LNCAP (cell line): ENCODE measurements around the gene AEBP2.

ENCODE experiments used
- TF ChIP-seq, protein P1 (sequence below): fragments of 450-650 bp; IDR thresholded peaks from 2 replicates; pipeline ENCODE4 v1.5.1; 2017; ENCODE audit warnings: mild to moderate bottlenecking

AEBP2 gene

DNA sequence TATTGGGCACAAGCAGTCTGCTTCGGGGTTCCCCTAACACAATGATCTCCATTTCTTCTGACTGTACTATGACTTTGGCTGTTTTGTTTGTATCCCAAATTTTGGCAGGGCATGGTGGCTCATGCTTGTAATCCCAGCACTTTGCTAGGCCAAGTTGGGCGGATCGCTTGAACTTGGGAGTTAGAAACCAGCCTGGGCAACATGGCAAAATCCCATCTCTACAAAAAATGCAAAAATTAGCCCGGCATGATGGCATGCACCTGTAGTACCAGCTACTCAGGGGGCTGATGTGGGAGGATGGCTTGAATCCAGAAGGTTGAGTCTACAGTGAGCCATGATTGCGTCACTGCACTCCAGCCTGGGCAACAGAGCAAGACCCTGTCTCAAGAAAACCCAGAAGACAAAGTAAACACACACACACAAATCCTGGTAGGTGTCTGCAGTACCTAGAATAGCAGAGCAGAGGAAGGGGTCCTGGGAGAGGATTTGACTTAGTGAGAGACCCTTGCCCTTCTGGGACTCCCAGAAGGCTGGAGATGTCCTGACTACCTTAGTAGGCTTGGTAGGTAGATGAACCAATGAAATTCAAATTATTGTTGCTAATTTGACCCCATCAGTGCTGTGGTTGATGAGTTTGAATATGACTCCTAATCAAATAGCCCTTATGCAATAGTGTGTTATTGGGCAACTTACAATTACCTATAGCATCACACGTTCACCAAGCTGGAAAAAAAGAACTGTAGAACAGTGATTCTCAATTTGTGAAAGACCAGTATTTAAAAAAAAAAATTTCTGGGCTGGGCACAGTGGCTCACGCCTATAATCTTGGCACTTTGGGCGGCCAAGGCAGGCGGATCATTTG lies 6.8 kb upstream of the AEBP2 start:
- TF ChIP-seq, protein P1, sequence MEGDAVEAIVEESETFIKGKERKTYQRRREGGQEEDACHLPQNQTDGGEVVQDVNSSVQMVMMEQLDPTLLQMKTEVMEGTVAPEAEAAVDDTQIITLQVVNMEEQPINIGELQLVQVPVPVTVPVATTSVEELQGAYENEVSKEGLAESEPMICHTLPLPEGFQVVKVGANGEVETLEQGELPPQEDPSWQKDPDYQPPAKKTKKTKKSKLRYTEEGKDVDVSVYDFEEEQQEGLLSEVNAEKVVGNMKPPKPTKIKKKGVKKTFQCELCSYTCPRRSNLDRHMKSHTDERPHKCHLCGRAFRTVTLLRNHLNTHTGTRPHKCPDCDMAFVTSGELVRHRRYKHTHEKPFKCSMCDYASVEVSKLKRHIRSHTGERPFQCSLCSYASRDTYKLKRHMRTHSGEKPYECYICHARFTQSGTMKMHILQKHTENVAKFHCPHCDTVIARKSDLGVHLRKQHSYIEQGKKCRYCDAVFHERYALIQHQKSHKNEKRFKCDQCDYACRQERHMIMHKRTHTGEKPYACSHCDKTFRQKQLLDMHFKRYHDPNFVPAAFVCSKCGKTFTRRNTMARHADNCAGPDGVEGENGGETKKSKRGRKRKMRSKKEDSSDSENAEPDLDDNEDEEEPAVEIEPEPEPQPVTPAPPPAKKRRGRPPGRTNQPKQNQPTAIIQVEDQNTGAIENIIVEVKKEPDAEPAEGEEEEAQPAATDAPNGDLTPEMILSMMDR, result no peak

DNA sequence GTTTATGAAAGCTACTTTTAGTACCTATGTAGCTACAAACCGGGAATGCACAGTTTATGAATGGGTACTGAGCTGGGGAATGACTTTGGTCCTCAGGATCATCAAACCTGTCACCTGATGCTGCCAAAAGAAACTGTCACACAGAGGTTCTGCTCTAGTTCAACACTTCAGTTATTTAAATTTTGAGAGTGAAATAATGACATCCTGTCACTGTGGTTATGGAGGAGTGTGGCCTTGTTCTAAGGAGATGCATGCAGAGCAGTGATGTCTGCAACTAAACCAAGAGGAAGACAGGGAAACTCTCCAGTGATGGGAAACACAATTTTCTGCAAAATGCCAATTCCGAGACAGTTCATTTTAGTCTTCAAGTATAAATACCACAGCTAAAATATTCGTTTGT lies 4.8 kb upstream of the AEBP2 start:
- TF ChIP-seq, protein P1, result no peak

DNA sequence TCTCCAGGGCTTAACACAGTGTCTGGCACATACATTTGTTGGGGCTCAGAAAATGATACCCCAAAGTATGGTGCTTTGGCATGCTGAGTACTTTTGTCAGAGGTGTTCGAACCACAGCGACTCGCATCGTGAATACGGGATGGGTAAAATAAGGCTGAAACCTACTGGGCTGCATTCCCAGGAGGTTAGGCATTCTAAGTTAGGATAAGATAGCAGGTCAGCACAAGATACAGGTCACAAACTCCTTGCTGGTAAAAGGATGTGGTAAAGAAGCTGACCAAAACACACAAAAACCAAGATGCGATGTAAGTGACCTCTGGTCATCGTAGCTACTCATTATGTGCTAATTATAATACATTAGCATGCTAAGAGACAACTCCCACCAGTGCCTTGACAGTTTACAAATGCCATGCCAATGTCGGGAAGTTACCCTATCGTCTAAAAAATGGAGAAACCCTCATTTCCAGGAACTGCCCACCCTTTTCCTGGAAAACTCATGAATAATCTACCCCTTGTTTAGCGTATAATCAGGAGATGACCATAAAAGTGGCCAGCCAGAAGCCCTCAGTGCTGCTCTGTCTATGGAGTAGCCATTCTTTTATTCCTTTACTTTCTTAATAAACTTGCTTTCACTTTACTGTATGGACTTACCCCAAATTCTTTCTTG lies 3.3 kb upstream of the AEBP2 start:
- TF ChIP-seq, protein P1, result no peak

DNA sequence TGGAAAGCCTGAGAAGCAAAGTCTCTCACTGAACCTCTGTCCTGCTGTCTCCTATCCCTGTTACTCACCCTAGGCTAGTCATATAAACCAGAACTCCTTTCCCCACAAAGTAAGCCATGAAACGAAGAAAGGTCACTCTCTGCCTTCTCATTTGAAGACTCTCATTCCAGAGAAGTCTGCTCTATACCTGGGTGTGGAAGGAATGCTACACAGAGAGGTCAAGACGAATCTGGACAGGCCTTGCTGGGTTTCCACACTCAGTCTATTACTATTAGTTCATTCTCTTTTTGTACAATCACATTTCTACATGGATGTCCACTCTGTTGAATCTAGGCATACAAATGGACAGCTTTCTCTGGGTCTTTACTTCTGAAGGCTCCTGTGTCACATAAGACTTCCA lies 2.4 kb upstream of the AEBP2 start:
- TF ChIP-seq, protein P1, result no peak

DNA sequence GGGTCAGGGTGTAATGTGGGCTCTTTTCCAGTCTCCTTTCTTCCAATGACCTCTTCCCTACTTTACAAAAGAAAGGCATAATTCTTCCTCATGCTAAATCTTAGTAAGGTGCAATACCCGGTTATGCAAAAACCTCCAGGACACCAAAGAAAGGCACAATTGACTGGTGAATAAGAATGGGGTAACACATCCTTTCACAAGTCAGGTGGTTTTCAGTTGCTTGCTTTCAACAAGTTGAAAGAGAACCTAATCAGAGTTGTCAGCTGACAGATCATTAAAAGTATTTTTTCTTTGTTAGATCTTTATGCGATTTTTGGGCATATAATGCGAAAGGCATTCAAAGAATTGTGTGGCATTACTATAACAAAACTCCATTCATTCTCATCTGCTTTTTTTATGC lies 1.3 kb upstream of the AEBP2 start:
- TF ChIP-seq, protein P1, result no peak

DNA sequence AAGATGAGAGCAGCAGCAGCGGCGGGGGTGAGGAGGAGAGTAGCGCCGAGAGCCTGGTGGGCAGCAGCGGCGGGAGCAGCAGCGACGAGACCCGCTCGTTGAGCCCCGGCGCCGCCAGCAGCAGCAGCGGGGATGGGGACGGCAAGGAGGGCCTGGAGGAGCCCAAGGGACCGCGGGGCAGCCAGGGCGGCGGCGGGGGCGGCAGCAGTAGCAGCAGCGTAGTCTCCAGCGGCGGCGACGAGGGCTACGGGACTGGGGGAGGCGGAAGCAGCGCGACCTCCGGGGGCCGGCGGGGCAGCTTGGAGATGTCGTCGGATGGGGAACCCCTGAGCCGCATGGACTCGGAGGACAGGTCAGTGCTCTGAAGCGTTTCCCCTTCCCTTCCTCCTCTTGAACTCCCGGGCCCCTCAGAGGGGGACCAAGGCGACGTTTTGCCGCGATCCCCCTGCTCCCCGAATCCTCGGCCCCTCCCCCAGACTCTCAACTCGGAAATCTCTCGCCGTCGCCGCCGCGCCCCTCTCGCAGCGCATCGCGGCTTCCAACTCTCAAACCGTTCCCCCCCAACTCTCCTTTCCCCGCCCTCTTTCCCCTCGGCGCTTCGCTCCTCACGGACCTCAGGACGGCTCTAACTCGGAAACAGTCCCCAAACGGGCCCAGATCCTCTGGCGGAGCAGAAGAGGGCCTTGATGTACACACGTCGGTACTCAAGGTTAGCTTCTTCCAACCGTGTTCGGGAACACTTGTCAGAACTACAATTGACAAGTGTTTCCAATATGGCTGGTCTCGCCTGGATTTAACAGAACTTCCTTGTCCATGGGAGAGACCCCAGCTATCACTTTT lies 947 bp downstream of the AEBP2 start:
- TF ChIP-seq, protein P1, result no peak

DNA sequence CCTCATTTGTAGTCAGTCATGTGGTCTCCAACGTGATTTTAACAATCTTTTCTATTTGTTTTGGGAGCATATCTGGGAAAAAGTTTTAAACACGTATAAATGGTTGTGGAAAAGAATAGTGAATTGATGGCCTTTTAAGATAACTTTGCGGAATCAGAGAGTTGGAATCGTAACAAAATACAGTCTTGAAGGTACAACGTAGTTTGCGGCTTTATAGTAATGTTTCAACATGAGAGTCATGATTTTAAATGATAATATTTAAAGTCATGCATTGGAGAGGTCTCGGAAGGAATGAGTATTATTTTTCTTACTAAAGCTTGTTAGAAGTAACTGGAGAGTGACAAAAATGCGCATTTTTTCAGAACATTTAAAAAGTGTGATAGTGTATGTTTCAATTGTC lies 1.6 kb downstream of the AEBP2 start:
- TF ChIP-seq, protein P1, result no peak
